Right atrium auricular region (tissue), 2 donors: Measurements from ENCODE around the gene SEBOX. TPM values are rescaled to one million over a fixed set of nuclear protein-coding genes. Genes with fewer than 3 reads are reported as not detected.

Experiments used
- DNase-seq: peaks from one replicate; pipeline ENCODE4 v3.0.0-alpha.2; 2019; ENCODE audit warnings: low spot score
- H3K27ac ChIP-seq, 2 donors: fragments of 200-600 bp; sonication (generic); 1 replicate in 1 of 2; 2 replicates in 1 of 2; pipeline ENCODE4 v1.5.1; 2016 to 2019
- H3K27me3 ChIP-seq, 2 donors: fragments of 200-600 bp; sonication (generic); one replicate each; pipeline versions ENCODE4 v1.5.1 to v1.6.0; 2017 to 2019
- H3K36me3 ChIP-seq: fragments of 200-600 bp; sonication (generic); one replicate; pipeline ENCODE4 v1.5.1; 2016
- H3K4me1 ChIP-seq, 2 donors: fragments of 200-600 bp; sonication (generic); one replicate each; pipeline versions ENCODE4 v1.5.1 to v1.6.0; 2017 to 2019
- H3K4me3 ChIP-seq, 2 donors: fragments of 200-600 bp; sonication (generic); 1 replicate in 1 of 2; 2 replicates in 1 of 2; pipeline ENCODE4 v1.5.1; 2017 to 2019; ENCODE audit warnings: mild to moderate bottlenecking in 1 of 2, moderate library complexity in 1 of 2
- H3K9me3 ChIP-seq, 2 donors: fragments of 200-600 bp; sonication (generic); one replicate each; pipeline ENCODE4 v1.5.1; 2019
- CTCF ChIP-seq, 2 donors: fragments of 200-600 bp; sonication (generic); IDR thresholded peaks; one replicate each; pipeline ENCODE4 v1.5.1; 2019; ENCODE audit warnings: antibody characterized with exemption in 2 of 2
- total RNA-seq, 2 donors: library from RNA; depleted of rRNA; stranded (reverse); fragments of >200 nt; gene quantifications; one replicate each; pipeline ENCODE4 v1.1.0, GENCODE V29; 2016

Gene SEBOX
- total RNA-seq, 2 donors from 2014 or later, result not detected

DNA sequence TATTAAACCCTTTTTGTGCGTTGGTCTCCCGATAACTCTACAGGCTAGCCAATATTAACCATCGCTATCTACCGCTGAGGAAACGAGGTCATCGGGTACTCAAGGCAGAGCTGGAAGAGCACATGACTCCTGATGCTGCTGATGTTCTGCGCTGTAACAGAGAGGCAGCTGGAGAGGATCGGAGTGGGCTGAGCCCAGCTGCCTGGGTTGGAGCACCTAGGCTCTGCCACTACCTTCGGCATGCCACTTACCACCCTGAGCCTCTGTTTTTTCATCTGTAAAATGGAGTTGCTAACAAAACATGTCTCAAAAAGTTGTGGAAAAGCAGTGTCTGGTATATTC is 41.4 kb upstream of the SEBOX start:
- no peak for TF ChIP-seq CTCF (IDR thresholded peaks at IDR 0.05)
- Histone ChIP-seq H3K27ac (peak overlapping the region; percentile 19 to 58), H3K4me3 (peak overlapping the region; percentile 62 to 71), H3K36me3 (no peaks in the 10 kb centered on the region), H3K27me3 (no peaks in the 10 kb centered on the region), H3K9me3 (no peaks in the 10 kb centered on the region), H3K4me1 (peaks cover 0 to 22% of the 10 kb centered on the region in 2 donors)
- no peak for DNase-seq

GRCh38 chr17:28405632-28406472 is 40.9 kb upstream of the SEBOX start, which contains the start of gene SLC46A1:
SLC46A1 (minus strand) TSS chr17:28406212; CDS start chr17:28406114, 98 bp downstream.
- Histone ChIP-seq H3K36me3 (peaks cover 2% of the 10 kb centered on the region), H3K9me3 (no peaks in the 10 kb centered on the region), H3K27ac (peak within 1 kb of the TSS; percentile 19 to 58), H3K4me3 (peak within 1 kb of the TSS; percentile 62 to 71), H3K27me3 (no peaks in the 10 kb centered on the region), H3K4me1 (peaks cover 0 to 22% of the 10 kb centered on the region in 2 donors)
- DNase-seq, result no peak
- no peak for TF ChIP-seq CTCF (IDR thresholded peaks at IDR 0.05)

- H3K9me3 ChIP-seq, result no peaks in the 10 kb centered on the region
- peak overlapping the region; percentile 62 to 71 for H3K4me3 ChIP-seq
- H3K4me1 ChIP-seq, result peaks cover 0 to 22% of the 10 kb centered on the region in 2 donors
- no peaks in the 10 kb centered on the region for H3K27me3 ChIP-seq
- DNase-seq, result no peak
- H3K27ac ChIP-seq, result peak overlapping the region in 1 of 2 donors; percentile 58
- TF ChIP-seq CTCF (IDR thresholded peaks at IDR 0.05), result no peak
- peaks cover 10% of the 10 kb centered on the region for H3K36me3 ChIP-seq
Observed at GRCh38 chr17:28404812-28405570, 40.0 kb upstream of the SEBOX start.

DNA sequence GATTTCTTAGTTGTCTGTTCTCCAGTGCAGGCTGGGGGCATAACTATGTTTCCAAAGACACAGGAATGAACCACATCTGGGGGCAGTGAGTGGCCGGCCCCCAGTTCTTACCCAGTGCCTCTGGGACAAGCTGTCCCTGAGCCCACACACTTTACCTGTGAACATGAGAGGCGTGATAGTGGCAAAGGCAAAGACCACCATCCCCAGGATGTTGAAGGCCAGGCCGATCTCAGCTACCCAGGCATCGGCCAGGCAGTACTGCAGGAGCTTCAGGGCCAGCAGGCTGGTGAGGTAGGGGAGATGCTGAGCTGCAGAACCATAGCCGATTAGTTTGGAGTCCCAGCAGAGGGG is 39.4 kb upstream of the SEBOX start:
- H3K4me1 ChIP-seq, result peaks cover 0 to 22% of the 10 kb centered on the region in 2 donors
- no peaks in the 10 kb centered on the region for H3K9me3 ChIP-seq
- H3K36me3 ChIP-seq, result peaks cover 12% of the 10 kb centered on the region
- no peak overlapping the region for H3K4me3 ChIP-seq
- H3K27ac ChIP-seq, result no peak overlapping the region
- no peak for TF ChIP-seq CTCF (IDR thresholded peaks at IDR 0.05)
- H3K27me3 ChIP-seq, result no peaks in the 10 kb centered on the region
- DNase-seq, result no peak

- H3K9me3 ChIP-seq, result no peaks in the 10 kb centered on the region
- DNase-seq, result no peak
- H3K27me3 ChIP-seq, result no peaks in the 10 kb centered on the region
- peaks cover 12% of the 10 kb centered on the region for H3K36me3 ChIP-seq
- no peak overlapping the region for H3K4me3 ChIP-seq
- no peak overlapping the region for H3K27ac ChIP-seq
- no peak for TF ChIP-seq CTCF (IDR thresholded peaks at IDR 0.05)
- H3K4me1 ChIP-seq, result peaks cover 0 to 22% of the 10 kb centered on the region in 2 donors
Observed at GRCh38 chr17:28404007-28404406, 39.0 kb upstream of the SEBOX start.
